NOMO-1 treated with DMSO at 0.1 percent for 48 hours (cell line): ENCODE measurements around the gene RAP1GAP.

ENCODE experiments used
- DNase-seq: peaks from one replicate; lab custom pipeline; 2025; ENCODE audit not compliant: unreplicated experiment; lab: John Stamatoyannopoulos, UW

The RAP1GAP gene

DNA sequence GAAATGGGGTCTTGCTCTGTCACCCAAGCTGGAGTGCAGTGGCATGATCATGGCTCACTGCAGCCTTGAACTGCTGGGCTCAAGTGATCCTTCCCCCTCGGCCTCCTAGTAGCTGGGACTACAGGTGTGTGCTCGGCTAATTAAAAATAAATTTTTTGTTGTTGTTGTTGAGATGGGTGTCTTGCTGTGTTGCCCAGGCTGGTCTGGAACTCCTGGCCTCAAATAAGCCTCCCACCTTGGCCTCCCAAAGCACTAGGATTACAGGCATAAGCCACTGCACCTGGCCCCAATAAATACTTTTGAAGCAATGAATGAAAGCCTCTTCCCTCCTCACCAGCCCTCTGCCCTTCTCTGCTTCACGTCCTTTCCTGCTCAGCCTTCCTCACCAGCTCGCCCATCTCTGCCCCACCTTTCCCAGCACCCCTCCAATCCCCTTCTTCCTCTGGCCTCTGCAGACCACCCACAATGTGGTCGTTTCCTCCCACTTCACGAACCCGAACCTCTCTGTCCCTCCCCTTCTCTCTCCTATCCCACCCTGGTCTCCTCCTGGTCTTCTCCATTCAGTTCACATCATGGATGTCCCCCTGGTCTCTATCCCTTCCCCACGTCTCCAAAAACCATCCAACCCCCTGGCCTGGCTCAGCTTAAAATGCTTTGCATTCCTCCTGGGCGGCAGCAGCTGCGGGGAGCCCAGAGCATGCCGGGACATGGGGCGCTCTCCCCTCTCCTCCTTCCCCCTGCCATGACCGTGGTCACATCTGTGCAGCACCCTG lies 38.4 kb downstream of the RAP1GAP start:
- DNase-seq, result no peak

DNA sequence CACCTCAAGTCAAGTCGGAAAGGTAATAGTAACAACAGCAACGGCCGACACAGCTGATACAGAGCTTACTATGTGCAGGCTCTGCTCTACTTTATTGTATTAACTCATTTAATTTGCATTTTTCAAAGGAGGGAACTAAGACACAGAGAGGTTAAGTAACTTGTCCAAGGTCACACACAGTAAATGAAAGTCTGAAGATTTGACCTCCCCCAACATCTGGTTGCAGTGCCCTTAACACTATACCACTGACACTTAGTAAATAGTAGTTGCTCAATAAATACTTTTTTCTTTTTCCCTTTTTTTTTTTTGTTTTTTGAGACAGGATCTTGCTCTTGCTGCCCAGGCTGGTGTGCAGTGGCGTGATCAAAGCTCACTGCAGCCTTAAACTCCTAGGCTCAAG lies 39.2 kb downstream of the RAP1GAP start:
- DNase-seq, result no peak

DNA sequence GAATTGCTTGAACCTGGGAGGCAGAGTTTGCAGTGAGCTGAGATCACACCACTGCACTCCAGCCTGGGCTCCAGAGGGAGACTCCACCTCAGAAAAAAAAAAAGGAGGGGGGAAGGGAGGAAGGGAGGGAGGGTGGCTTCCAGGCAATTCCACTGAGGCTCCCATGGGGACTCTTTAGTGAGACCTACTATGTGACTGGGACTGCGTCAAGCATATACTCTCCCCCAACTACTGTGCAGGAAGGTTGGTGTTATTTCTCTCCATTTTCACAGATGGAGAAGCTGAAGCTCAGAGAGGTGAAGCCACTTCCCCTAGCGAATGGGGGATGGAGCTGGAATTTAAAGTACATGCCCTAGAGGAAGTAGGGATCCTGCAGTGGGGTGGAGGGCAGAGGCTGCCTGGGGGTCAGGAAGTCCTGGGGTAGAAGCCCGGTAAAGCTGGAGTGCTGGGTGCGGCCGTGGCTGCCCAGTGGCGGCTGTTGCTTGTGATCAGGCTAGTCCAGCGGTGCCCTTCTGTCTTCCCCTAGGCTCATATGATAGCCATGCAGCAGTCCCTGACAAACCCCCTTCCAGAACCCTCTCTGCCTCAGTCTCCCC lies 40.3 kb downstream of the RAP1GAP start:
- no peak for DNase-seq

DNA sequence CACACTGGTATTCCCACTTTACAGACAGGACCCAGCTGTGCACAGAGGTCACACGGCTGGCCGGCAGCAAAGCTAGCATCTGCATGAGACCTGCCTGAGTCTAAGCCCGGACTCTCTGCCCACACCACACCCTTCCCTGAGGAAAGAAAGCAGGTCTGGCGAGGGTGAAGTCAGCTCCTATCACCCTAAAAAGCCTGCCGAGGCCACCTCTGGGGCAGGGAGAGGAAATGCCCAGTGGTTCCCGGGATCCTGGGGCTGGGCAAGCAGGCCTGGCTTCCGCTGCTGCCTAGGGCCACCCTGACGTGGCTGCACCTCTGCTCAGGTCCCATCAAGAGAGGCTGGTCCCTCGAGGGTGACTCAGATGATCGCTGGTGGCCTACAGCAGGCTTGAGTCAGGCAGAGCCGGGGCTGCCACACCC lies 42.2 kb downstream of the RAP1GAP start:
- no peak for DNase-seq

DNA sequence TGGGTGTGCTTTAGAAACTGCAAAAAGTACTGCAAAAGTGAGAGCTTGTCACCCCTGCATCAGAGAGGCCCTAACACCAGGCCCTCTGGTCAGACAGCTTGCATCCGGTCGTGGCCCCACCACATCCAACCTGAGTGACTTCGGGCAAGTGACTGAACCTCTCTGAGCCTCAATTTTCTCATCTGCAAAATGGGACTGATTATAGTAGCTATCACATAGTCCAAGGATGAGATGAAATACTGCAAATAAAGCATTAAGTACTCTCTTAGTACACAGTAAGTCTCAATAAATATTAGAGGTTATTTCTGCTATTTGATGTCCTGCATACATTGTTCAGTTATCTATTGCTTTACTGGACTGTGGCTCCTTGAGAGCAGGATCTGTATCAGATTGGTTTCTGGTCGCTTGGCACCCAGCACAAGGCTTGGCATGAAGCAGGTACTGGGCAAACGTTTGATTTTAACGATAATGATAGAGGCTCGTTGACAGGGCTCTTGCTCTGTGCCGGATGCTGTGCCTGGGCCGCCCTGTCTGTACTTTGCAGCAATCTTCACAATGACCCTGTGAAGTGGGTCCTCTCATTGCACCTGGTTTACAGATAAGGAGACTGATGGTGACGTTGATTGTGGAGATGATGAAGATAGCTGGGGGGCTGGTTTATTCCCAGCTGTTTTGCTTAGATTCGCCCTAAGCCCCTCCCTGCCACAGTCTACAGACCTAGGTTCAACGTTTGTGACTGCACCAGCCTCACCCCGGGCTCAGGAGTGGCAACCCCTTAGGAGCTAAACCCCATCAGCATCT lies 43.6 kb downstream of the RAP1GAP start:
- no peak for DNase-seq

DNA sequence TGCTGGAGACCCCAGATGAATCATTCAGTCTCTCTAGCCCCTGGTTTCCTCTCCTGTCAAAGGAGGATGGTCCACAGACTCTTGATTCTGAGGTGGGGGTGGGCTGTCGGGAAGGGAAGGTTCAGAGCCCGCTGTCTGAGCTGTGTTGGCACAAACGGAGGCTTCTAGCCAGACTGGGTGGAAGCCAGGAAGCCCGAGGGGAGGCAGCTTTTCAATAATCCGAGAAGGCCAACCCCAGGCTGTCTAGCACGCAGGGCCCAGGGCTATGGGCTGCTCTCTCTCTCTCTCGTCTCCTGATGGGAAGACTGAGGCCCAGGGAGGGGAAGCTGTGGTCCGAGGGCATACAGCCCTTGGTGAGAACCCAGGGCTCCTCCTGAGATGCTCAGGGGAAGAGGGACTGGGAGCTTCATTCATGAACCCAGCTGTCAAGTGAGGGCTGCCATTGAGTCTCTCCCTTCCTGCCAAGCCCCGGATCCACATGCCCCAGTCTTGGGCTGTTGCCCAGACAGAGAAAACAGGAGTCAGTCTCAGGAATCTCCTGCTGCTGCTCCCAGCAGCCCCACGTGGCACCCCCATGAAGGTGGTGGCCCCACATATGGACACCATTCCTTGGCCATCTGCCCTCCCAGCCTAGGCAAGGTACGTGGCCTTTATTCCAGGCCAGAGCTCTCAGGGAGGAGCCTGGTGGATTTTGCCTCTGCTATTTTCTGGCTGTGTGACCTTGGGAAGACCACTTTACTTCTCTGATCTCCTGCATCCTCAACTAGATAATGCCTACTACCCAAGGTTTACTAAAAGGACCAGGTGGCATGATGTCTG lies 44.4 kb downstream of the RAP1GAP start:
- no peak for DNase-seq

DNA sequence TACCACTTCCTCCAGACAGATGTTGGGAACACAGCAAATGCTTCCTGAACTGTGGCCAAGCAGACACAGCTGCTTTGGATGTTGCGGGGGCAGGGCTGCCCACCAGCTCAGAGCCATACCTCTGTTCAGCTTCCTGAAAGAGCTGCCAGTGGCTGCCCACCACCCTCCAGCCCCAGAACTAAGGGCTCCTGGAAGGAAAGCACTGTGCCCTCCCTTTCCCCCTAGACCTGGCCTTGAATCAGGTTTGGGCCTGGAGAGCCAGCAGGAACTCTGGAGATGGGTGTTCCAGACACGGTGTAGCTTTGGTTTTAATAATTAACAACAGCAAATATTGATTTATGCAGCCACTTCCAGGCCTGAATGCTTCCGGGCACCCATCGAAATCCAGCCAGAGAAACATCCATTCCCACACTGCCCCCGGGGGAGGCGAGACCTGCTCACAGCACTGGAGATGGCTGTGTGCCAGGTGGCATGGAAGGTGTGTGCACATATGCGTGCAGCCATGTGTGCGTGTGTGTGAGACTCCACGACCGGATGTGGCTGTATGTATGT lies 45.7 kb downstream of the RAP1GAP start:
- no peak for DNase-seq

DNA sequence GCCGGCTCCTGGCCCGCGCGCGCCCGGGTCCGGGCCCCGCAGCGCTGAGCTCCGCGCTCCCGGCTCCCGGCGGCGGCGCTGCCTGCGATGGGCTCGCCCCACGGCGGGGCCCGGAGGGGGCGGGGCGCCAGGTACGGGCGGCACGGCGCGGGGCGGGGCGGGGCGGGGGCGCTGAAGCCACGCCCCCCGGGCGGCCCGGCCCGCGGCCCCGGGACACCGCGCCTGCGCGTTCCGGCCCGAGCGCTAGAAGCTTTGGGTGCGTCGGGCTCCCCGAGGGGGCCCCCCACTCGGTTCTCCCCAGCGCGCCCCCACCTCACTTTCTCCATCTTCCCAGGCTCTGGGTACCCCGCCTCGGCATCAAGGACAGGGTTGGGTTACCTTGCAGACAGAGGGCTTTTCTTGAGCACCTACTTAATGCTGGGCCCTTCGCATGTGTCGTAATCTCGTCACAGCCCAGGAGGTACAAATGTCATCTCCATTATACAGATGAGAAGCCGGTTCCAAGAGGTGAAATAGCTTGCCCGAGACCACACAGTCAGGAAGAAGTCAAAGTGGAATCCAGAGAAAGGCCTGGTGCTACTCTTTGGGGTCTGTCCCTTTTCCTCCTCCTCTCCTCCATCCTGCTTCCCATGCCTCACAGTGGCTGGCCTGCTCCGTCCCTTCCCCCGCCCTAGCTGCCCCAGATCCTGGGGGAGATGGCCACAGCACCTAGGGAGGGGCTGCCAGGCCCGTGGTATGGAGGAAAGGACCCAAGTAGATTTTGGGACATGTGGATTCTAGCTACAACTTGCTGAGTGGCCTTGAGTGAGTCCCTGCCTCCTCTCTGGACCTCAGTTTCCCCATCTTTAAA lies 46.5 kb downstream of the RAP1GAP start:
- no peak for DNase-seq

DNA sequence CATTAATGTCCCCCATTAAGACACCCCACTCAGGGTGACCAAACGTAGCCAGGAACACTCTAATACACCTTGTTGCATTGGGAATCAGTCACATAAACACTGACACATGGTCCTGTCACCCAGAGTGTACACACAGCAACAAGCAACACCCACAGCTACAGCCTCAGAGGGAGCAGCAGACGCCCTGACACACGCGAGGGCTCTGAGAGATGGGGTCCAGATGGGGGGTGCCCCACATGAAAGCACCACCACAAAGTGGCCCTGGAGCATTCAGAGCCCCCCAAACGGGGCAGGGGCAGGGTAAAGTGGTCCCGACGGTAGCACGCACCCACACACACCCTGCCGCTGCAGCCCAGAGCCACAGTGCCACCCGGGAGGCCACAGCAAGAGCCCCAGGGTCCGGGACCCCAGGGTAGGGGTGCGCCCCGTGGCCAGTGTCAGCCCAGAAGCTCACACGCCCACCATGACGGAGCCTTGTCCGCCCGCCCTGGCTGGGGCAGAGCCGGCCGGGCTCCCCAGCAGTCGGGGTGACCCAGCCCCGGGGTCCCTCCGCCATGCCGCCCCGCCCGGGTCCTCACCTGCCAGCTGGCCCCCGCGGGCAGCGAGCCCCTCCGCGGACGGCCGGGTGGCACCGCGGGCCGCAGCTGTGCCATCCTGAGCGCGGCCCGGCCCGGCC lies 47.3 kb downstream of the RAP1GAP start:
- DNase-seq, result no peak

DNA sequence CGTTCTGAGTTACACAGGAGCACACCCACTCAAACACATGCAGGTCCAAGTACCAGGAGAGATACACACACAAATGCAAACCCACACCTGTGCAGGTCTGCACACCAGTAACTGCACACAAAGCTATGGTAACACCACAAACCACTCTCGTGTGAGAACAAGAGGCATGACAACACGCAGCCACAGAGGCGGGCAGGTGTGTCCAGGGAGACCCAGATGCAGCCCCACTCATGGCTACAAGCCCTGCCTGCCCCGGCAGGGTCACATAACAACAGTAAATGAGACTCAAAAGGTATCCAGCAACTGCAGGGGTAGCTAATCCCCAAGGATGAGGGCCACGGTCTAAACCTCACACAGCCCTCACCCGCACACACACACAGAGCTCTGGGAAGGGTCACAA lies 48.1 kb downstream of the RAP1GAP start:
- DNase-seq, result no peak

DNA sequence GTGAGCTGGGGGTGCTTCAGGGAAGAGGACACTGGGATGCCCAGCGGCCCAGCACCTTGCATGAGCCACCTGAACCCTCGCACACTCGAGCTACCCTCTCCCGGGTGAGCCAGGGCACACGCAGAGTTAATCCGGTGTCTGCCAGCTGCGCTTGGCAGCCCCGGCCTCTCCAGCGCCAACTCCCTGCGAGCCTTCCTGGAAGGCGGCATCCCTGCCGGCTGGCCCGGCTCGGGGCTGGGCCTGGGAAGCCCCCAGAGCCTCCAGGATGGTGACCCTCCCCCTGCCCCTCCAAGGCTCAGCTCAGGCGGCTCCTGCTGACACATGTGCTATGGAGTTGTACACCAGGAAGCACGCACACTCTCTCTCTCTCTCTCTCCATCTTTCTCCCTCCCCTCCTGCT lies 48.7 kb downstream of the RAP1GAP start:
- DNase-seq, result no peak

DNA sequence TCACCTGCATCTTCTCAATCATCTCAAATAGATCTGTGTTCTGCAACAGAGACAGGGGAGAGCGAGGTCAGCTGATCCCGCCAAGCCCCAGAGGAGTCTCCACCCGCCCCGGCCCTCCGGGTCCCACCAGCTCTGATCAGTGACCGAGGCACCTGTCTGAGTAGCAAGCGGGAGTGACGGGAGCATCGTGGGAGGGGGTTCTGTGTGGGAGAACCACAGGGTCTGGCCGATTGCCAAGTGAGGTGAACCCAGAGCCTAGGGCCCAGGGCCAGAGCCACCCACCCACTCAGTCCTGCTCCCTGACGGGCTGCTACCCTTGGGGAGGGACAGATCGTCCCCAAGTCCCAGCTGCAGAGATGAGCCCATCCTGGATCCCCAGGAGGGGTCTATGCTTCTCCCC lies 49.1 kb downstream of the RAP1GAP start:
- DNase-seq, result no peak

DNA sequence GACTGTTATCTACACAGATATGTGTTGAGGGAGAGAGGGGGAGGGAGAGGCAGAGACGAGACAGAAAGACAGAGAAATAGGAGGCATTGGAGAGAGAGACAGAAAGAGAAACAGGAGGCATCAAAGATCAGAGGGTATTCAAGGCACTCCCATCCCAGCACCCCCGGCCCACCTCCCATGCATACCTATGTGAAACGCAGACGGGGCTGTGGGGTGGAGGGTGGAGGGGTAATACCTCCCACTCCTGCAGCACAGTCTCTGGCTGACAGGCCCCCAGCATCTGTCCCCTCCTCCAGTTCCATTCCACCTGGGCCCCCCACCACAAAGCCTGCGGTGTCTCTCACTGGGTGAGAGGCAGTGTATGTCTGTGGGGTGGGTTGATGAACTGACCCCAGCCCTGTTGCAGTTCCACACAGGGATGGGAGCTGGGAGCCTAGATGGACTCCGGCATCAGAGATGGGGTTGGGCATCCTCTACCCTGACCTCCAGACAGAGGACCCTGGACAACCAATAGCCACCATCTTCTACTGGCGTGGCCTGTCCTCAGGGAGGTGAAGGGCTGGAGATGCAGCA lies 49.7 kb downstream of the RAP1GAP start:
- DNase-seq, result no peak

DNA sequence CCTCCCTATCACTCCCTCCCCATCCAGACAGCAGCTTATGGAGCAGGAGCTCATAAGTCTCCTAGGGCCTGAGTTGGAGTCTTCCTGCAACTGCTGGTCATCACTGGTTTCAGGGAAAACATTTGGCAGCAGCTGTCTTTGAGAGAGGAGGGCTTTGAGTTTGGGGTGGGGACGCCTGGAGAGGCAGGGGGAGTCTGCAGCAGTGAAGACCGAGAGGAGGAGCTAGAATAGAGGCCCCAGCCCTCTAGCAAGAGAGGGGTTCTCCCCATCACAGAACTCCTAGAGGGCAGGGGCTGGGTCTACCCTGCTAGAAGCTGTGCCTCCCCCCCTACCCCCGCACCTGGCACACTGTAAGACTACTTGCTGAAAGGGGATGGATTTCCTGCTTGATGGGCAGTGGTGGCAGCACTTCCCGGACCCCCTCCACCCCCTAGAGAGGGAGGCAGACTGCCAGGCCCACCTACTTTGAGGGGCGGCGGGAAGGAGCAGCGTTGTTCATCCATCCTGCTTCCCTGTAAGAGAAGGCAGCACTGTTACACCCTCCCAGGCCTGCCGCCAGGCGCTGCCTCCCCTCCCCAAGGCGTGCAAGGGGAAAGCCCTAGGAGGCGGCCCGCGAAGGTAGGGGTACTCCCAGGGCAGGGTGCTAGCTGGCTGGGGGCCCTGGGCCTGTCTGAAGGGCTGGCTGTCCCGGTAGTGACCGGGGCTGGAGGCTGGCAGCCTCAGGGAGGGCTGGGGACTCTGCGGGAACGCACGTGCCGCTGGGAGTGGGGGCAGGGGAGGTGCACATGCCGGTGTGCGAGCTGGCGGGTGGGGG lies 50.4 kb downstream of the RAP1GAP start:
- no peak for DNase-seq

DNA sequence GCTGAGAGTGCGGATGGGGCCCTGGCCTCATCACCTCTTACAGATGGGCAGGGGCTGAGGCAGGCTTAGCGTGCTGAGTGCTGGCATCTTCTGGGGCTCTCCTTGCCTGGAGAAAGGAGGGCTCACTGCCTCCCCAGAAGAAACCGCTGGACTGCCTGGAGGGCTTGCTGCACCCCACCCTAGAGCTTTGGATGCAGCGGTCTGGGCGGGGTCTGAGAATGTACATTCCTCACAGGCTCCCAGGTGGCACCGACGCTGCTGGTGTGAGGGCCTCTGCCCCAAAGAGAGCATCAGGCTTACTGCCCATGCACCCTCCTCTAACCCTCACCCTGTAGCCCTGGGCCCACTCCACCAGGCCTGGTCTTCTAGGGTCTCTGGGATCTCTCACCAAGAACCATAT lies 51.1 kb downstream of the RAP1GAP start:
- DNase-seq, result no peak

DNA sequence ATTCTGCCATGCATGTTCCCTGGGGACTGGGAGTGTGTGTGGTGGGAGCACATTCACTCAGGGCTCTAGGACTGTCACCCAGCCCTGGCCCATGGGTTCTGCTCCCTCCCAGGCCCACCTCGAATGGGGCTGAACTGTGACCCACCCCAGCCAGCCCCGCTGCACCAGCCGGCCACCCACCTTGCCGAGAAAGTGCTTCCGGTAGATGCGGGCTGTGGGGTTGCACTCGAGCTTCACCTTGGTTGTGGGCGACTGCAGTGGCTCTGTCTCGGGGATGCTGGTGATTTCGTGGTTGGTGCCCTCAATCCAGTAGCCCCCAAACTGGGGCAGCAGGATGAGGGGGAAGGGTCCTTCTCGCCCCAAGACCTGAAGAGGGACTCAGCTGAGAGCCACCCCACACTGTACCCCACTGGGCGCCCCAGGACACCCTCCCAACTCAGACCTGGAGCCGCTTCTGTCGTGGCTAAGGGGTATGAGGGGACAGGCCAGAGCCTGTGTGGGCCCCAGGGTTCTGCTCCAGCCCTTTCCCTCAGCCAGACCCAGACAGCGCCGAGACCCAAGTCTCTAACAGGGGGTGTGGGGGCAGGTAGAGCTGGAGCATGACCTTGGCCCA lies 51.9 kb downstream of the RAP1GAP start:
- no peak for DNase-seq

DNA sequence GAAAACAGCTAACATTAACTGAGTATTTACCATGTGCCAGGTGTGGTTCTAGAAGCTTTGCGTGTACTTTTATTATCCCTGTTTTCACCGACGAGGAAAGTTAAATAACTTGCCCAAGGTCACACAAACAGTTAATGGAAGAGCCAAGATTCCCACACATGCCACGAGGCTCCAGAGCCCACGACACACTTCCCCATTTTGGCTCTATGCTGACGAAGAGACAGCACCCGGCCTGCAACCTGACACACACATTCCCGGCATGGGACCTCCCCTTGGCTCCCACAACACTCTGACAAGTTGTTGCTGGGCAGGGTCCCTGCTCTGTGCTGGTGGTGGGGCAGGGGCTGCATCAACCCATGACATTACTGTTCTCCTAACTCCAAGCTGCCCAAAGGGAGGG lies 52.8 kb downstream of the RAP1GAP start:
- no peak for DNase-seq
